ENCODE data around the gene RERE.
"Not testable (repeated sequence)": the region's sequence is repeated elsewhere in the genome, so short reads cannot be mapped to it uniquely, and the experiment has no call there.

RERE gene

DNA sequence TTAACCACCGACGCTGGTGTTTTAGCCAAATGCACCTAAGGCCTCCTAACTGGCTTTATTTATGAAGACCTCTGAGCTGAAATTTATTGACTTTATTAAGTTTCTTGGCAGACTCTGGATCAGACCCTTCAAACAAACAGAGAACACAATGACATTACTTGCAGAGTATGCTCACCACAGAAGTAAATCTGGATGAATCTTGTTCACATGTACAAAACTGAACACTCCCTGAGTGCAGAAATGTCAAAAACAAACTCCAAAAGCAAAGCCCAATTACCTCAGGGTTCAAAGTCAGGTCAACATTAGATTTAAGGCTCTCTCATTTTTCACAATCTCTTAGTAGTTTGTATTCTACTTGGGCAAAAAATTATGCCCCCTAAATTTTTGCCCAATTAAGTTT lies 280.9 kb downstream of the RERE start:
- DNase-seq = no peak

GRCh38 chr1:8533907-8534306 lies 283.5 kb downstream of the RERE start:
- DNase-seq = no peak

- no peak for DNase-seq
These were observed 284.3 kb downstream of the RERE start for GRCh38 chr1:8533124-8533523.

DNA sequence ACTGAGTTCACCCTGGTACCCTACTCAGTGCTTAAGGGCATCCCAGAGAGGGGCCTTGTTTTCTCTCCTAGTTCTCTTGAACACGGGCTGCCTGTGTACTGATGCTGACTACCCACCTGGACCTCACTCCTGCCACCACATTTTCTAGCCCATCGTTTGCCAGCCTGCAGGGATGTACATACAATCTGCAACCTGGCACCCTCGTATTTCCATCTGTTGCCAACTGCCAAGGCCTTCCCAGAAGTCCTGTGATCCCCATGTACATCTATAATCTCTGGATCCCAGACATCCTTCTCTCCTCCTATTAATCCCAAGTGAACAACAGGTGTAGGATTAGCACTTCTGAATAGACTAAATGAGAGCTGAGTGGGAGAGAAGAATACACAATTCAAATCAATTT lies 287.5 kb downstream of the RERE start:
- no peak for DNase-seq

DNA sequence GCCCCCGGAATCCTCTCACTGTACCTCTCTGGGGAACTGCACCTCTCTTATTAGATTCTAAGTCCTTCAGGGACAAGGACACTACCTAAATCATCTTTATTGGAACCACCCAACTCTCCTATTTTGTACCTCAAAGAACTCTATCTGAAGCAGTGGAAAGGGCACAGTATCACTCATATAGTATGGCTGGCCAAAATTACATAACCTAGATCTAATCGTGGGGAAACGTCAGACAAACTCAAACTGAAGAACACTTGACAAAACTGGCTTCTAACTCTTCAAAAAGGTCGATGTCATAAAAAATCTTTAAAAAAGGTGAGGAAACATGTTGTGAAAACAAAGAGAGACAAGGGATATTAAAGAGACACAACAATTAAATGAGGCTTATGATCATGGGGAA lies 289.5 kb downstream of the RERE start:
- no peak for DNase-seq

GRCh38 chr1:8525558-8526275 lies 291.7 kb downstream of the RERE start:
- DNase-seq = peak; percentile 65

DNA sequence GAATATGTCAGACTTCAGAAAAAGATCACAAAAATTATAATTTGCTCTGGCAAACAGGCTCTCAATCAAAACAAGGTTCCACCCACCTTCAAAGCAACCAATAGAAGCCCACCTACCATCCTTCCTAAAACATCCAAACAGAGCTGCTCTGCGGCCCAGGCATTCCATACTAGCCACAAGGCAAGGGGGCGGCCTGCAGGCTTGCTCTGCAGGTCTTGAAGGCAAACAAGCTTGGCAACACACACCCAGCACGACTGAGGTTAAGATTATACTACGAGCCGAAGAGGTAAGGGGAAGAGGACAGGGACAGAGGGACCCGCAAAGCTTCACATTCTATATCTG lies 292.3 kb downstream of the RERE start:
- no peak for DNase-seq

- DNase-seq = no peak
These were observed 292.7 kb downstream of the RERE start for GRCh38 chr1:8524627-8525157.

- no peak for DNase-seq
These were observed 293.7 kb downstream of the RERE start for GRCh38 chr1:8523666-8524206.

DNA sequence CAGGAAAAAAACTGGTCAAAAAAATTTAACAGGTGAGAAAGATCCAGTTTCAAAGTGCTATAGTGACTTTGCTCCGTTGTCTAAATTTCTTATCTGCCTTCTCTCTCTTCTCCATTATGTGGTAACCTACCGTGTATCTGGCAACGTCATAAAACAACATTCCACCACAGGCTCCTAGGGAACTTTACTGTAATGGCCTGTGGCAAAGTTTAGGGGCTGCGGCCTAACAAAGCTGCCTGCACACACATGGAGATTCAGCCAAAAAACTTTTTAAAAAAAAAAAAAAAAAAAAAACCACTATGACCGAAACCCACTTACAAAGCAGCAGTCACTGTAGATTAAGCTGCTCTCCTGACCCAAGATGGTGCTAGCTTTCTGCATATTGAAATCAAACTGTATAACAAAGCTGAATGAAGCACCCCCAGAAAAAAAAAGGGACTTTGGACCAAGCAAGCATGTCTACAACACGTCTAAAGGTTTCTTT lies 296.9 kb downstream of the RERE start:
- no peak for DNase-seq

DNA sequence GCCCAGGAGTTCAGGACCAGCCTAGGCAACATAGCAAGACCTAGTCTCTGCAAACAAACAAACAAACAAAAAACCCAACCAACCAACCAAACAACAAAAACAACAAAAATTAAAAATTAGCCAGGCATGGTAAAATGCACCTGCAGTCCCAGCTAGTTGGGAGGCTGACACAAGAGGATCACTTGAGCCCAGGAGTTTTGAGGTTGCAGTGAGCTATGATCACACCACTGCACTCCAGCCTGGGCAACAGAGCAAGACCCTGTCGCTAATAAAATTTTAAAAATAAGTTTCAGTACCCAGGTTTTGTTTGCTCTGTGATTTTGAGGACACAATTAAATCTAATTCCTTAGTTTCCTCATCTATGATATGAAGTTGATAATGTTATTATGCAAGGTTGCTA lies 298.3 kb downstream of the RERE start:
- DNase-seq = no peak

- DNase-seq = no peak
These were observed 299.0 kb downstream of the RERE start for GRCh38 chr1:8518490-8518801.

GRCh38 chr1:8517661-8518489 lies 299.6 kb downstream of the RERE start:
- no peak for DNase-seq

DNA sequence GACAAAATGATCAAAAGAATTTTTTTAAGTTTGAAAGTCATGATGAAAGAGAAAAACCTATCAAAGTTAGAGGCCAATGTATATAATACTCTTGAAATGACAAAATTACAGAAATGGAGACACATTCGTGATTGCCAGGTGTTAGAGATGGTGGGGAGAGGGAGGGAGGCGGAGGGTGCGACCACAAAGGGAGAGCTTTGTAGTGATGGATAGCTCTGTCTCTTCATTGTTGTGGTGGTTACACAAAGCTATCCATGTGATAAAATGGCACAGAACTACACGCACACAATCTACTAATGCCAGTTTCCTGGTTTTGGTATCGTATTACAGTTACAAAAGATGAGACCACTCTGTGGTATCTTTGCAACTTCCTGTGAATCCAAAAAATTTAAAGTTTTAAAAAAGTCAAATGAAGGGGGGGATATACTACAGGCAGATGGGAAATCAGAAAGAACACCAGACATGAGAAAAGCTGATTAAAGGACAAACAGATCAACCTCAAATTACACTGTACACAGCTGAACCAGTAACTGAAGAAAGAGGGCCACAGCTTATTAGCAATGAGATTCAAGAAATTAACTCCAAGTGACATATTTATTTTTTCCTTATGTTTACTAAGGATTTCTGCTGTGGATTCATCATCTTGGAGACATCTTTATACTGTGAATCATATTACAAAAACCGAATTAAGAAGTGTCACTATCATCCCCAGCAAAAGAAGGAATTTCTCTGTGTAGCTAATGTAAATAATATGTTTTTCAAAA lies 300.5 kb downstream of the RERE start:
- DNase-seq = no peak

DNA sequence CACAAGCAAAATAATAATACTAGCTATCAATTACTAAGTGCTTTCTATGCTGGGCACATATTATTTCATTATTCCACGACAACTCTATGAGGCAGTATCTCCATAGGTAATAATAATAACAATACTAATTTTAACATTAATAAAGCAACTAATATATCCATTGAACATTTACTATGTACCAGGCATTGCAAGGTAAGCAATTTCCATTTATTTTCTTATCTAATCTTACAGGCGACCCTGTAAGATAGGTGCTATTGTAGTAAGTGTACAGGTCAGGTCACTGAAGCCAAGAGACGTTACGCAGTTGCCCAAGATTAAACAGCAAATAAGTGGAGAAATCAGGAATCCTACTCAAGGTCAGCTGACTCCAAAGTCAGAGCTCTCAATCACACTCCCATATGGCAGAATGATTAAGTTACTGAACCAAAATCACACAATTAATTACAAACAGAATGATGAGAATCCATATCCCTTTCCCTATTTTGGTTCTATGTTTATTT lies 301.1 kb downstream of the RERE start:
- no peak for DNase-seq

DNA sequence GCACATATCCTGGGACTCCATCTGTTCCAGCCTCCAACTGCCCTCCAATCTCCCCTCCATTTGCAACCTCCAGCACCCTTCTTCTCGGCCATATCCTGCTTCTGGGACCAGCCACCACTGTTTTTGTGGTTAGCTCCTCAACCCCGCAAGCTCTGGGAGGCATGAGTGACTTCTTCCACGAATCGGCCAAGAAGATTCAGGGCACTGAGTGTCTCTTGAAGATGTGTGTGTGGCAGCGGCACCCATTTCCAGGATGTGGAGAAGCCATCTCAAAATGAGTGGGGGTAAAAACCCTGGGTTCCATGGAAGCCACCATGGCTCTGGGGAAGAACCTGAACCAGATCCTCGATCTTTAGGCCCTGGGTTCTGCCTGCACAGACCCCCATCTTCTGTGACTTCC lies 304.9 kb downstream of the RERE start:
- no peak for DNase-seq

- no peak for DNase-seq
These were observed 307.2 kb downstream of the RERE start for GRCh38 chr1:8510041-8510823.

DNA sequence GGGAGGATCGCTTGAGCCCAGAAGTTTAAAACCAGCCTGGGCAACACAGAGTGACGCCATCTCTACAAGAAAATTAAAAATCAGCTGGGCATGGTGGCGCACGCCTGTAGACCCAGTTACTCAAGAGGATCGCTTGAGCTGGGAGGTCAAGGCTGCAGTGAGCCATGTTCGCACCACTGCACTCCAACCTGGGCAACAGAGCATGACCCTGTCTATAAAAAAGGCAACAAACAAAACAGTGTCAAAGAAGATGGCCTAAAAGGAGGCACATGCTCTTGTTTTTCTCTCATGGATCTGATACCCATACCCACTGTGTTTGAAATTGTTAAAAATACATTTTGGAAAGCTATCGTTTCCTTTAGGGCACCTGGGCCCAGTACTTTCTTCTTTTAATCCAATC lies 307.9 kb downstream of the RERE start:
- DNase-seq = no peak

DNA sequence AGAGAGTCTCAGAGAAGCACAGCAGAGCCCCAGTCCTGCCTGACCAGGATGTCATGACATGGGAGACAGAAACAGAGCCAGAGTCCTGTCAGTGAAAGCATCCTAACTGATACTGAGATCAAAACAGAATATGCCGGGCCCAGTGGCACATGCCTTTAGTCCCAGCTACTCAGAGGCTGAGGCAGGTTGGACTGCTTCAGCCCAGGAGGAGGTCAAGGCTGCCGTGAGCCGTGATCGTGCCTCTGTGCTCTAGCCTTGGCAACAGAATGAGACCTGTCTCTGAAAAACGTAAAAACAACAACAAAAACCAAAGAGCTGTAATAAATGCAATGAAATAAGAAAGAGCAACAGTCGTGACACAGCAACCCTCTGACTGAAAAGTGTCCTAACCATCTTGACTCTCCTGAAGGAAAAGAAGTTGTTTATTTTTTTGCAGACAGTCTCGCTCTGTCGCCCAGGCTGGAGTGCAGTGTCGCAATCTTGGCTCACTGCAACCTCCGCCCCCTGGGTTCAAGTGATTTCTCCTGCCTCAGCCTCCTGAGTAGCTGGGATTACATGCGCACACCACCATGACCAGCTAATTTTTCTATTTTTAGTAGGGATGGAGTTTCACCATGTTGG lies 310.3 kb downstream of the RERE start:
- no peak for DNase-seq

GRCh38 chr1:8506456-8506855 lies 311.0 kb downstream of the RERE start:
- DNase-seq = no peak

DNA sequence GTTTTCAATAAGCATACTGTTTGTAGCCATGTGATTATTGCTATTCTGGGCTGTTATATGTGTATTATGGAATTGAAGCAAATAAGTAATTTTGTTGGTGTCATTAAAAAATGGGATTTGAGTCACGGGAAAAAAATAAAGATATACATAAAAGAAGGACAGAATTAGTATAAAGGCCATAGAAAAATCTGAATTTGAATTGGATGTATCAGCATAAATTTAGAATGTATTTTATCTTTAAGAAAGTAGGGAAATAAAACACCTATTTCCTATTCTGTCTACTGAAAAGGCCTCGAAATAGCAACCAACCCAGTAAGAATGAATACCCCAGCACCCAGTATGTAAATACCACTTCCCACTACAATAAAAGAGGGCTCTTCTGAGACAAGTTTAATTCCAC lies 313.6 kb downstream of the RERE start:
- no peak for DNase-seq

- DNase-seq = not testable (repeated sequence)
These were observed 314.5 kb downstream of the RERE start for GRCh38 chr1:8502949-8503348.
